ENCODE results near the gene CDC25B.

The CDC25B gene

DNA sequence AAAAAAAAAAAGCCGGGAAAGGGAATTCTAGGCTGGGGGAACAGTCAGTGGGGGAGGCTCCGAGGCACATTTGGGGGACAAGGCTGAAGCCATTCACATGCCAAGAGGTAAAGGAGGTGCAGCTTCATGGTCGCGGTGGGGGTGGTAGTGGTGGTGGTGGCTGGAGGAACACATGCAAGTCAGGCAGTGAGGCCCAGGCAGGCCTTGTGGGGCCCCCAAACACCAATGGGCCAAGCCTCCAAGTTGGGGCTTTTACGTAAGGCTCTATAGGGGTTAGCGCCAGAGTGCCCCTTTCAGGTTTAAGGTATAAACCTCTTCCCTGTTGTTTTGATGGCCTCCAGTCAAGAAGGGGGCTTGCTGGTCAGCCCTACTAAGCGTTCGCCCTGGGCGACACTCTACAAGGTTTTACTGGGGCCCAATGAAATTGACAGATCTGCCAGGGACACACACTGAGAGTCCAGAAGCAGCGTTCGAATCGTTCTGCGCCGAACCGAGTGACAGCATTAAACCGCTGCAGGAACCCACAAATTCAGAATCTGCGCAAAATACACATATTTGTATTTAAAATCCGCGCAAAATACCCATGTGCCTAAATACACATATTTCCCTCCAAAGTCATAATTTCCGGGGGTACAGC lies 23.4 kb downstream of the CDC25B start:
- ATAC-seq: no peak
- TF ChIP-seq SNAI2 (CRISPR knock-in tag; IDR thresholded peaks at IDR 0.05): no peak

DNA sequence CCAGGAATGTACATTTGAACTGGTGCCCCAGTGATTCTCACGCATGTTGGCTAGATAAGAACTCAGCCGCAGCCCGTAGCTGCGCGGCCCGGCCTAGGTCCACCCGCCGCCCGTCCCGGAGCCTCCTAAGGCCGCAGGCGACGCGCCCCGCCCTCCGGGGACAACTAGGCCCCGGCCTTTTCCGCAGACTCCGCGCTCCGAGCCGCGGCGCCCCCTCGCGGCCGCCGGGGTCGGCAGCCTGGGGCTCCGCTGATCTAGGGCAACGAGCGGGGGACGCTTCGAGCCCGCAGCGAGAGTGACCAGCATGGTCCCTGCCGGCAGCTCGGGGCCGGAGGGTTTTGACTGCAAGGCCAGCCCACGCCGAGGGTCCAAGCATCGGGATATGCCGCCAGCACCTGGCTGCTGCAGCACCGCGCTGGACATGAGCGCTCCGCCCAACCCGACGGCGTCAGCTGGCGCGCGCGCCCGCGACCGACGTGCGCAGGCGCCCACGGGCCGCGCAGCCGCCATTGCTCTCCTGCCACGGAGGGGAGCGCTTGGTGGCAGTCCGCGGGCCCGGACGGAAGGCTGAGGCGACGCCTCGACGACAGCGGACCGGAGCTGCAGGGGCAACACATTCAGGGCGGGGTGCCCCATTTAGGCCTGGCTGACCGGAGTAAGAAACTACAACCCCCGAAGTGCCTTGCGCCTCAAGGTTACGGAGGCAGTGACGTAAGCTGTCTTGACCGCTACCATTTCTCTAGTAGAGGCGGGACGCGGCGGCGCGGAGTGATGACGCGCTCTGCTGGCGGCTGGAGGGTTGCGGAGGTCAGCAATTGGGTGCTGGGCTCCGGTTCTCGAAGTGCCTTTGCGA lies 24.2 kb downstream of the CDC25B start, which contains the start of gene AP5S1:
TSS of gene AP5S1 (plus strand) at position 500 of the 853 bp plus-strand sequence. CDS start 1,571 bp downstream, outside the sequence.
- TF ChIP-seq ZNF565 (CRISPR knock-in tag; conservative IDR thresholded peaks at IDR 0.05; ENCODE audit: low read depth) (no peak), CSDC2 (CRISPR knock-in tag; IDR thresholded peaks at IDR 0.05) (0 out of 2 replicates have a peak, but pooled peaks have one; percentile 49)
- ATAC-seq: peak; percentile 88

DNA sequence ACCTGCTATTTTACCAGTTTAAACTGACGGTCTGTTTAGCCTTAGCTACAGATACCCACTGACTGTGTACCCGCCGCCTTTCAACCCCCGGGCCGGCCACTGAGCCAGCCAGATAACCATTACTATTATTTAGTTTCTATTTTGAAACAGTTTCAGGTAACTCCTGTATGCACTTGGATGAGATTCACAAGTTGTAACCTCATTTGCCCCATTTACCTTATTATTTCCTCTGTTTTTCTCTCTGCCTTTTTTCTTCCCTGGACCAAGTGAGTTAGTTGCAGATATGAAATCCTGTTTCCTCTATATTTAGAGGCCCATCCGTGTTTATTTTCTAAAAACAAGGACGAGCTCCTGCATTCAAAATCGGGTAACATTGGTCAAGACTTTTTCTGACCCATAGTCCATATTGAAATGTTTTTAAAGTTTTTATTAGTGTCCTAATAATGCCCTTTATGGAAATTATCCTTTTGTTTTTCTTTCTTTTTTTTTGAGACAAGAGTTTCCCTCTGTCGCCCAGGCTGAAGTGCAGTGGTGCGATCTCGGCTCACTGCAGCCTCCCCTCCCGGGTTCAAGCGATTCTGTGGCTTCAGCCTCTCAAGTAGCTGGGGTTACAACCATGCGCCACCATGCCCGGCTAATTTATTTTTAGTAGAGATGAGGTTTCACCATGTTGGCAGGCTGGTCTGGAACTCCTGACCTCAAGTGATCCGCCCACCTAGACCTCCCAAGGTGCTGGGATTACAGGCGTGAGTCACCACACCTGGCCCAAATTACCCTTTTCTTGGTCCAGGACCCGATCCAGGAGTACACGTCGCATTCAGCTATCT lies 25.0 kb downstream of the CDC25B start:
- TF ChIP-seq ESRRG (CRISPR knock-in tag; IDR thresholded peaks at IDR 0.05) (no peak), PPARA (CRISPR knock-in tag; IDR thresholded peaks at IDR 0.05; ENCODE audit: borderline replicate concordance) (no peak), OSR1 (CRISPR knock-in tag; IDR thresholded peaks at IDR 0.05) (no peak), SNAI2 (CRISPR knock-in tag; IDR thresholded peaks at IDR 0.05) (no peak), ZFP30 (CRISPR knock-in tag; IDR thresholded peaks at IDR 0.05) (no peak), ZNF565 (CRISPR knock-in tag; conservative IDR thresholded peaks at IDR 0.05; ENCODE audit: low read depth) (no peak), TCF4 (CRISPR knock-in tag; IDR thresholded peaks at IDR 0.05; ENCODE audit: borderline replicate concordance) (no peak), TOX (CRISPR knock-in tag; IDR thresholded peaks at IDR 0.05; ENCODE audit: borderline replicate concordance) (no peak), ZNF70 (CRISPR knock-in tag; IDR thresholded peaks at IDR 0.05) (no peak), BACH2 (CRISPR knock-in tag; IDR thresholded peaks at IDR 0.05; ENCODE audit: borderline replicate concordance) (no peak)
- TF ChIP-seq, protein P1, sequence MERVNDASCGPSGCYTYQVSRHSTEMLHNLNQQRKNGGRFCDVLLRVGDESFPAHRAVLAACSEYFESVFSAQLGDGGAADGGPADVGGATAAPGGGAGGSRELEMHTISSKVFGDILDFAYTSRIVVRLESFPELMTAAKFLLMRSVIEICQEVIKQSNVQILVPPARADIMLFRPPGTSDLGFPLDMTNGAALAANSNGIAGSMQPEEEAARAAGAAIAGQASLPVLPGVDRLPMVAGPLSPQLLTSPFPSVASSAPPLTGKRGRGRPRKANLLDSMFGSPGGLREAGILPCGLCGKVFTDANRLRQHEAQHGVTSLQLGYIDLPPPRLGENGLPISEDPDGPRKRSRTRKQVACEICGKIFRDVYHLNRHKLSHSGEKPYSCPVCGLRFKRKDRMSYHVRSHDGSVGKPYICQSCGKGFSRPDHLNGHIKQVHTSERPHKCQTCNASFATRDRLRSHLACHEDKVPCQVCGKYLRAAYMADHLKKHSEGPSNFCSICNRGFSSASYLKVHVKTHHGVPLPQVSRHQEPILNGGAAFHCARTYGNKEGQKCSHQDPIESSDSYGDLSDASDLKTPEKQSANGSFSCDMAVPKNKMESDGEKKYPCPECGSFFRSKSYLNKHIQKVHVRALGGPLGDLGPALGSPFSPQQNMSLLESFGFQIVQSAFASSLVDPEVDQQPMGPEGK (CRISPR knock-in tag; IDR thresholded peaks at IDR 0.05; ENCODE audit: borderline replicate concordance): no peak
- TF ChIP-seq, protein P2, sequence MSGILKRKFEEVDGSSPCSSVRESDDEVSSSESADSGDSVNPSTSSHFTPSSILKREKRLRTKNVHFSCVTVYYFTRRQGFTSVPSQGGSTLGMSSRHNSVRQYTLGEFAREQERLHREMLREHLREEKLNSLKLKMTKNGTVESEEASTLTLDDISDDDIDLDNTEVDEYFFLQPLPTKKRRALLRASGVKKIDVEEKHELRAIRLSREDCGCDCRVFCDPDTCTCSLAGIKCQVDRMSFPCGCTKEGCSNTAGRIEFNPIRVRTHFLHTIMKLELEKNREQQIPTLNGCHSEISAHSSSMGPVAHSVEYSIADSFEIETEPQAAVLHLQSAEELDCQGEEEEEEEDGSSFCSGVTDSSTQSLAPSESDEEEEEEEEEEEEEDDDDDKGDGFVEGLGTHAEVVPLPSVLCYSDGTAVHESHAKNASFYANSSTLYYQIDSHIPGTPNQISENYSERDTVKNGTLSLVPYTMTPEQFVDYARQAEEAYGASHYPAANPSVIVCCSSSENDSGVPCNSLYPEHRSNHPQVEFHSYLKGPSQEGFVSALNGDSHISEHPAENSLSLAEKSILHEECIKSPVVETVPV (CRISPR knock-in tag; IDR thresholded peaks at IDR 0.05): no peak
- ATAC-seq: no peak; the same call in 2 of the 3 replicates

DNA sequence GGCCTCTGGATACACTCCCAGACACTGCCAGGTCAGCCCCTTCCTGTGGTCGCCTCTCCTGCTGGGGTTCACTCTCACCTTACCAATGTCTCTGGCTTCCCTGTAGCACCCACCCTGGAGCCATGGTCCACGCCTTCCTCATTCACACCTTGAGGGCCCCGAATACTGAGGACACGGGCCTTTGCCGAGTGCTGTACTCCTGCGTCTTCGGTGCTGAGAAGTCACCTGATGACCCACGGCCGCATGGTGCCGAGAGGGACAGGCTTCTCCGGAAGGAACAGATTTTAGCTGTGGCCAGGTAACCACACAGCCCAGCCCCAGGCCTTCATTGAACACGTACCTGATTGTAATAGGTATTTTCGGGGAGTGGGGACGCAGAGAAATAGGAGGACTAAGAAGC lies 25.9 kb downstream of the CDC25B start:
- ATAC-seq: no peak
- TF ChIP-seq ARNTL (CRISPR knock-in tag; IDR thresholded peaks at IDR 0.05; ENCODE audit: borderline replicate concordance, low read depth) (no peak), ZFP30 (CRISPR knock-in tag; IDR thresholded peaks at IDR 0.05) (no peak), TCF4 (CRISPR knock-in tag; IDR thresholded peaks at IDR 0.05; ENCODE audit: borderline replicate concordance) (no peak), CSDC2 (CRISPR knock-in tag; IDR thresholded peaks at IDR 0.05) (no peak), ZNF70 (CRISPR knock-in tag; IDR thresholded peaks at IDR 0.05) (no peak), ZNF8 (CRISPR knock-in tag; IDR thresholded peaks at IDR 0.05) (no peak)
- TF ChIP-seq, protein P1 (CRISPR knock-in tag; IDR thresholded peaks at IDR 0.05; ENCODE audit: borderline replicate concordance): no peak

DNA sequence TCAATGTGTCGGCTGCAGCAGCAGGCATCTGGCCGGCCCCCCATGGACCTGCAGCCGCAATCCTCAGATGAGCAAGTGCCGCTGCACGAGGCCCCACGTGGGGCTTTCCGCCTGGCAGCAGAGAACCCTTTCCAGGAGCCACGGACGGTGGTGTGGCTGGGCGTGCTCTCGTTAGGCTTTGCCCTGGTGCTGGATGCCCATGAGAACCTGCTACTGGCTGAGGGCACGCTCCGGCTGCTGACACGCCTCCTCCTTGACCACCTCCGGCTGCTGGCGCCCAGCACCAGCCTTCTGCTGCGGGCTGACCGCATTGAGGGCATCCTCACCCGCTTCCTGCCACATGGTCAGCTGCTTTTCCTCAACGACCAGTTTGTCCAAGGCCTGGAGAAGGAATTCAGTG lies 27.8 kb downstream of the CDC25B start:
- TF ChIP-seq CSDC2 (CRISPR knock-in tag; IDR thresholded peaks at IDR 0.05) (no peak), ZNF70 (CRISPR knock-in tag; IDR thresholded peaks at IDR 0.05) (no peak), TCF4 (CRISPR knock-in tag; IDR thresholded peaks at IDR 0.05; ENCODE audit: borderline replicate concordance) (no peak), RARB (CRISPR knock-in tag; IDR thresholded peaks at IDR 0.05) (no peak), OSR1 (CRISPR knock-in tag; IDR thresholded peaks at IDR 0.05) (no peak), BACH2 (CRISPR knock-in tag; IDR thresholded peaks at IDR 0.05; ENCODE audit: borderline replicate concordance) (no peak)
- TF ChIP-seq, protein P1 (CRISPR knock-in tag; IDR thresholded peaks at IDR 0.05; ENCODE audit: borderline replicate concordance): no peak
- TF ChIP-seq, protein P2 (CRISPR knock-in tag; IDR thresholded peaks at IDR 0.05): no peak
- no peak for ATAC-seq
